ENCODE data around the gene ADAM12.

DNA sequence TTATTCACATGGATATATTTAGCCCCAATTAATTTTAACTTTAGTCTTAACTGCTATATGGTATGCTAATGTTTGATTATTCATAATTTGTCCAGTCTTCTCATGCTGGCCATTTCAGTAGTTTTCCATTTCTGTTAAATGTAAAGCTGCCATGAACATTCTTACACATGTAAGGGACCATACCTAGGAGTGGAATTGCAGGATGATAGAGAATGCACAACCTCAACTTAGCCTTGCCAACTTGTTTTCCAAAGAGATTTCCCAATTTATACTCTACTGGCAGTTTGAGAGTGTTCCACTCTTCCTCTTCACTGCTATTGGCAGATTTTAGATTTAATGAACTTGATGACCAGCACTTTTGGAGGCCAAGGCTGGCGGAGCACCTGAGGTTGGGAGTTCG is 423.7 kb downstream of the ADAM12 start:
- no peak for TF ChIP-seq POLR2A (IDR thresholded peaks at IDR 0.05)
- TF ChIP-seq, protein P1, sequence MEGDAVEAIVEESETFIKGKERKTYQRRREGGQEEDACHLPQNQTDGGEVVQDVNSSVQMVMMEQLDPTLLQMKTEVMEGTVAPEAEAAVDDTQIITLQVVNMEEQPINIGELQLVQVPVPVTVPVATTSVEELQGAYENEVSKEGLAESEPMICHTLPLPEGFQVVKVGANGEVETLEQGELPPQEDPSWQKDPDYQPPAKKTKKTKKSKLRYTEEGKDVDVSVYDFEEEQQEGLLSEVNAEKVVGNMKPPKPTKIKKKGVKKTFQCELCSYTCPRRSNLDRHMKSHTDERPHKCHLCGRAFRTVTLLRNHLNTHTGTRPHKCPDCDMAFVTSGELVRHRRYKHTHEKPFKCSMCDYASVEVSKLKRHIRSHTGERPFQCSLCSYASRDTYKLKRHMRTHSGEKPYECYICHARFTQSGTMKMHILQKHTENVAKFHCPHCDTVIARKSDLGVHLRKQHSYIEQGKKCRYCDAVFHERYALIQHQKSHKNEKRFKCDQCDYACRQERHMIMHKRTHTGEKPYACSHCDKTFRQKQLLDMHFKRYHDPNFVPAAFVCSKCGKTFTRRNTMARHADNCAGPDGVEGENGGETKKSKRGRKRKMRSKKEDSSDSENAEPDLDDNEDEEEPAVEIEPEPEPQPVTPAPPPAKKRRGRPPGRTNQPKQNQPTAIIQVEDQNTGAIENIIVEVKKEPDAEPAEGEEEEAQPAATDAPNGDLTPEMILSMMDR (IDR thresholded peaks at IDR 0.05): no peak

Data from adrenal gland (tissue), 5 donors.